Gastrocnemius medialis (tissue), 4 donors: ENCODE results near the gene ASTN1. TPM values are rescaled to one million over a fixed set of nuclear protein-coding genes. Genes with fewer than 3 reads are reported as not detected.

Experiments used
- ATAC-seq, 2 donors: fragments of 150-250 bp; one replicate each; pipeline ENCODE4 v1.9.1; 2016
- DNase-seq, 2 donors: peaks; one replicate each; pipeline ENCODE4 v3.0.0-alpha.2; 2019
- H3K27ac ChIP-seq, 4 donors: fragments of 200-600 bp; sonication (generic); 1 replicate in 1 of 4; 2 replicates in 3 of 4; pipeline ENCODE4 v1.5.1; 2016 to 2018; ENCODE audit warnings: mild to moderate bottlenecking in 2 of 4, moderate library complexity in 1 of 4
- H3K27me3 ChIP-seq, 3 donors: fragments of 200-600 bp; sonication (generic) in 2 of 3; 1 replicate in 1 of 3; 2 replicates in 2 of 3; pipeline versions ENCODE4 v1.5.1 to v1.6.0; 2016 to 2019; ENCODE audit warnings: mild to moderate bottlenecking in 1 of 3, moderate library complexity in 1 of 3
- H3K36me3 ChIP-seq, 2 donors: fragments of 200-600 bp; sonication (generic) in 1 of 2; one replicate each; pipeline ENCODE4 v1.5.1; 2017 to 2018
- H3K4me1 ChIP-seq, 2 donors: fragments of 200-600 bp; sonication (generic) in 1 of 2; one replicate each; pipeline ENCODE4 v1.5.1; 2016 to 2017; ENCODE audit warnings: mild to moderate bottlenecking in 2 of 2
- H3K4me3 ChIP-seq, 4 donors: fragments of 200-600 bp; sonication (generic) in 3 of 4; 1 replicate in 1 of 4; 2 replicates in 3 of 4; pipeline ENCODE4 v1.5.1; 2016 to 2019; ENCODE audit warnings: mild to moderate bottlenecking in 2 of 4
- H3K9me3 ChIP-seq, 3 donors: fragments of 200-600 bp; sonication (generic) in 2 of 3; 1 replicate in 1 of 3; 2 replicates in 2 of 3; pipeline ENCODE4 v1.5.1; 2016 to 2019
- POLR2A ChIP-seq, 2 donors: fragments of 450-650 bp; IDR thresholded peaks; one replicate each; pipeline ENCODE4 v1.6.1; 2017; ENCODE audit warnings: antibody characterized with exemption in 2 of 2, mild to moderate bottlenecking in 2 of 2, moderate library complexity in 2 of 2
- in situ Hi-C, 4 donors: fragments of 200-750 bp; cut with MboI; loops; one replicate each; pipeline versions ENCODE4 v1.15.0 to v1.8.0; 2017; ENCODE audit warnings: low sequenced_read_pairs in 4 of 4
- intact Hi-C: fragments of 100-400 bp; cut with DNase I; formaldehyde crosslinking; loops from one replicate; pipeline ENCODE4 v1.15.1; 2023; ENCODE audit warnings: low total_unique reads
- total RNA-seq, 4 donors: library from RNA; depleted of rRNA; stranded (reverse); fragments of >200 nt; gene quantifications; one replicate each; pipeline versions ENCODE4 v1.1.0 to v1.2.3, GENCODE V29; 2016
- TF ChIP-seq, protein P1 (sequence below), 5 experiments: fragments of 450-650 bp in 3 of 5; fragments of 200-600 bp in 2 of 5; sonication (generic) in 2 of 5; IDR thresholded peaks in 4 of 5; conservative IDR thresholded peaks in 1 of 5; 1 replicate in 4 of 5; 2 replicates in 1 of 5; pipeline ENCODE4 v1.5.1; 2016 to 2019; ENCODE audit warnings: antibody characterized with exemption in 5 of 5, mild to moderate bottlenecking in 3 of 5, moderate library complexity in 3 of 5

ASTN1 gene
- total RNA-seq, 4 donors from 2014 or later, result 0.09 to 0.10 TPM; not detected in 2

- intact Hi-C loops, result loop anchor here (2.0 kb wide), 1 partner anchor 52 kb away; no protein-coding TSS in a partner anchor
- no peak for TF ChIP-seq POLR2A (IDR thresholded peaks at IDR 0.05)
- TF ChIP-seq, protein P1, sequence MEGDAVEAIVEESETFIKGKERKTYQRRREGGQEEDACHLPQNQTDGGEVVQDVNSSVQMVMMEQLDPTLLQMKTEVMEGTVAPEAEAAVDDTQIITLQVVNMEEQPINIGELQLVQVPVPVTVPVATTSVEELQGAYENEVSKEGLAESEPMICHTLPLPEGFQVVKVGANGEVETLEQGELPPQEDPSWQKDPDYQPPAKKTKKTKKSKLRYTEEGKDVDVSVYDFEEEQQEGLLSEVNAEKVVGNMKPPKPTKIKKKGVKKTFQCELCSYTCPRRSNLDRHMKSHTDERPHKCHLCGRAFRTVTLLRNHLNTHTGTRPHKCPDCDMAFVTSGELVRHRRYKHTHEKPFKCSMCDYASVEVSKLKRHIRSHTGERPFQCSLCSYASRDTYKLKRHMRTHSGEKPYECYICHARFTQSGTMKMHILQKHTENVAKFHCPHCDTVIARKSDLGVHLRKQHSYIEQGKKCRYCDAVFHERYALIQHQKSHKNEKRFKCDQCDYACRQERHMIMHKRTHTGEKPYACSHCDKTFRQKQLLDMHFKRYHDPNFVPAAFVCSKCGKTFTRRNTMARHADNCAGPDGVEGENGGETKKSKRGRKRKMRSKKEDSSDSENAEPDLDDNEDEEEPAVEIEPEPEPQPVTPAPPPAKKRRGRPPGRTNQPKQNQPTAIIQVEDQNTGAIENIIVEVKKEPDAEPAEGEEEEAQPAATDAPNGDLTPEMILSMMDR (IDR thresholded peaks at IDR 0.05 in 4 of 5, conservative IDR thresholded peaks at IDR 0.05 in 1 of 5), result peak; percentile 19 to 55 (median 39)
- peak in 1 of 2 donors; percentile 25 for DNase-seq
Measured at GRCh38 chr1:176949033-176949662, 215.4 kb downstream of the ASTN1 start.

DNA sequence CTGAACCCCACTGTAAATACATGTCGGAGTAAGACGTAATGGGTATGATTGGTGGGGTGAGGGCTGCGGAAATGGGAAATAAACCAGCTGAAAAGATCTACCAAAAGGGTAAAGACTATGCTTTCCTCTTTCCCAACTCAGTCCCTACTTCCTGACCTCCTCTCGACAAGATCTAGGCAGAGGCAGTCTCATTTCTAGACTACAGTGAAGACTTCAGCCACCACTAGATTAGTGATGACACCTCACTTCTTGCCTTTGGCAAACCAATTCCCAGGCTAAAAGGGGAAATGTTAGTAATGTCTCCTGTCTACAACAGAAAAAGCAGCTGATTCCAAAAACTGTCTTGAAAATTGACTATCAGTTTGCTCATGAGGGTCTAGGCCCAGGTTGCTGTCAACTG lies 219.9 kb downstream of the ASTN1 start:
- in situ Hi-C loops (no loop called here), intact Hi-C loops (no loop called here)
- no peak for ATAC-seq
- no peaks in the 10 kb centered on the region for H3K36me3 ChIP-seq
- H3K4me3 ChIP-seq, result no peak overlapping the region
- no peak for DNase-seq
- no peaks in the 10 kb centered on the region for H3K9me3 ChIP-seq
- no peak overlapping the region for H3K27ac ChIP-seq
- no peaks in the 10 kb centered on the region for H3K27me3 ChIP-seq
- H3K4me1 ChIP-seq, result no peaks in the 10 kb centered on the region
- TF ChIP-seq POLR2A (IDR thresholded peaks at IDR 0.05), result no peak
- TF ChIP-seq, protein P1 (IDR thresholded peaks at IDR 0.05 in 4 of 5, conservative IDR thresholded peaks at IDR 0.05 in 1 of 5), result no peak

More at GRCh38 chr1:176949033-176949662, 215.4 kb downstream of the ASTN1 start:
- in situ Hi-C loops, result no loop called here
- H3K27ac ChIP-seq, result no peak overlapping the region
- no peaks in the 10 kb centered on the region for H3K27me3 ChIP-seq
- no peak for ATAC-seq
- no peaks in the 10 kb centered on the region for H3K4me1 ChIP-seq
- no peaks in the 10 kb centered on the region for H3K9me3 ChIP-seq
- no peaks in the 10 kb centered on the region for H3K36me3 ChIP-seq
- no peak overlapping the region for H3K4me3 ChIP-seq

DNA sequence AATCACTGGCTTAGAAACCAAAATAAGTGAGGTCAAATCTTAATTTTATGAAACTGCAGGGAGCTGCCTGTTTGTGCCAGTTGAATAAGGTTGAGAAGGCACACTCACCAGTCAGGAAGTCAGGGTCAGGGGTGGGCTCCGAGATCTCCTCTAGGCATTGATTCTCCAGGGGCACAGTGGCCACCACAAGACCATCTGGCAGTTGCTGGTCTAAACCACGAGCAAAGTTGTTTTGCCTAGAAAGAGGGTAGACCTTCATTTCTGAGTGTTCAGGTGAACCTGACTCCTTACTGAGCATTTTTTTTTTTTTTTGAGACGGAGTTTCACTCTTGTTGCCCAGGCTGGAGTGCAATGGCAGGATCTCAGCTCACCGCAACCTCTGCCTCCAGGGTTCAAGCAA lies 220.7 kb downstream of the ASTN1 start:
- intact Hi-C loops, result no loop called here
- in situ Hi-C loops, result no loop called here
- Histone ChIP-seq H3K9me3 (no peaks in the 10 kb centered on the region), H3K36me3 (no peaks in the 10 kb centered on the region), H3K27me3 (no peaks in the 10 kb centered on the region), H3K4me1 (no peaks in the 10 kb centered on the region), H3K4me3 (no peak overlapping the region), H3K27ac (no peak overlapping the region)
- no peak for TF ChIP-seq POLR2A (IDR thresholded peaks at IDR 0.05)
- TF ChIP-seq, protein P1 (IDR thresholded peaks at IDR 0.05 in 4 of 5, conservative IDR thresholded peaks at IDR 0.05 in 1 of 5), result no peak
- ATAC-seq (no peak), DNase-seq (no peak)

DNA sequence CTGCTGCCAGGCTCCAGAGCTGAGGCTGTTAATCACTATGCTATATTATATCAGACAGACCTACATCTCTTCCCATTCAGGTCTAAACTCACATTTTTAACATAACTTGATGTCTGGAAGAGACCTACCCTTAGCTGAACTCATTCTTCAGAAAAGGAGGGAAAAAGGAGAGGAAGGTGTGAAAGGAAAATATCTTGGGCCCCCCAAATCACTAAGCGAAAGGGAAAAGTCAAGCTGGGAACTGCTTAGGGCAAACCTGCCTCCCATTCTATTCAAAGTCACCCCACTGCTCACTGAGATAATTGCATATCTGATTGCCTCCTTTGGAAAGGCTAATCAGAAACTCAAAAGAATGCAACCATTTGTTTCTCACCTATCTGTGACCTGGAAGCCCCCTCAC lies 222.2 kb downstream of the ASTN1 start:
- Histone ChIP-seq H3K27me3 (no peaks in the 10 kb centered on the region), H3K36me3 (no peaks in the 10 kb centered on the region), H3K4me3 (no peak overlapping the region), H3K4me1 (no peaks in the 10 kb centered on the region), H3K9me3 (no peaks in the 10 kb centered on the region), H3K27ac (no peak overlapping the region)
- ATAC-seq (no peak), DNase-seq (no peak)
- no peak for TF ChIP-seq POLR2A (IDR thresholded peaks at IDR 0.05)
- TF ChIP-seq, protein P1 (IDR thresholded peaks at IDR 0.05 in 4 of 5, conservative IDR thresholded peaks at IDR 0.05 in 1 of 5), result no peak
- in situ Hi-C loops (no loop called here), intact Hi-C loops (no loop called here)

DNA sequence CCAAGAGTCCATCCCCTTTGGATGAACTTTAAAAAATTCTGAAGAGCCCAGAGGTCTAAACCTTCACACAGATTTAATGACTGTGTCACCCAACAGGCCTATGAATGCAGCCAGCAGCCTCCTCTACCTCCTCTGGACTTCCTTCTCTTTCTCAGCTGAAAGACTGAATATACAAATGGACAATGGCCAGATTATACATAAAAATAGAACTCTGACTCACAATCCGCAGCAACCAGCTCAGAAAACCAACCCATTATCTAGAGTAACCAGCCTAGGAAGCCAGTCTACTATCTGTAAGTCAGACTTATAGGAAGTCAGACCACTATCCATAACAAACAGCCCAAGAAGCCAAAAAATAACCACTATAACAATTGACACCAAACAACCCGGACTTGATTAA lies 224.5 kb downstream of the ASTN1 start:
- DNase-seq, result no peak
- Histone ChIP-seq H3K27me3 (no peaks in the 10 kb centered on the region), H3K4me1 (no peaks in the 10 kb centered on the region), H3K4me3 (no peak overlapping the region), H3K9me3 (no peaks in the 10 kb centered on the region), H3K36me3 (no peaks in the 10 kb centered on the region), H3K27ac (no peak overlapping the region)
- intact Hi-C loops (no loop called here), in situ Hi-C loops (no loop called here)
- no peak for TF ChIP-seq POLR2A (IDR thresholded peaks at IDR 0.05)
- TF ChIP-seq, protein P1 (IDR thresholded peaks at IDR 0.05 in 4 of 5, conservative IDR thresholded peaks at IDR 0.05 in 1 of 5), result no peak
- no peak for ATAC-seq
